ENCODE measurements around the gene MAMDC4.
A peak's percentile ranks its signal among the peaks of the same experiment; 100 is the strongest.

MAMDC4 gene

GRCh38 chr9:136846376-136847087 lies 5.6 kb upstream of the MAMDC4 start:
- Histone ChIP-seq H3K36me3 (ENCODE audit: control insufficient read depth, insufficient read depth, low read length) (no peaks in the 10 kb centered on the region; the same call in 1 of the 2 replicates), H3K27ac (ENCODE audit: low read length) (no peak overlapping the region), H3K4me1 (ENCODE audit: control insufficient read depth, insufficient read depth, low read length) (peaks cover 14% of the 10 kb centered on the region), H3K9me3 (ENCODE audit: control insufficient read depth, insufficient read depth, low read length) (no peaks in the 10 kb centered on the region), H3K4me3 (ENCODE audit: low read length) (peak overlapping the region; percentile 49; the same call in 1 of the 2 replicates), H3K27me3 (ENCODE audit: control insufficient read depth, insufficient read depth, low read length) (no peaks in the 10 kb centered on the region; the same call in 1 of the 2 replicates)
- WGBS (ENCODE audit: insufficient coverage, insufficient read length) = no CpG with 5 or more reads among the region's 98 CpGs
- DNase-seq (ENCODE audit: low read depth, low spot score) = no peak

DNA sequence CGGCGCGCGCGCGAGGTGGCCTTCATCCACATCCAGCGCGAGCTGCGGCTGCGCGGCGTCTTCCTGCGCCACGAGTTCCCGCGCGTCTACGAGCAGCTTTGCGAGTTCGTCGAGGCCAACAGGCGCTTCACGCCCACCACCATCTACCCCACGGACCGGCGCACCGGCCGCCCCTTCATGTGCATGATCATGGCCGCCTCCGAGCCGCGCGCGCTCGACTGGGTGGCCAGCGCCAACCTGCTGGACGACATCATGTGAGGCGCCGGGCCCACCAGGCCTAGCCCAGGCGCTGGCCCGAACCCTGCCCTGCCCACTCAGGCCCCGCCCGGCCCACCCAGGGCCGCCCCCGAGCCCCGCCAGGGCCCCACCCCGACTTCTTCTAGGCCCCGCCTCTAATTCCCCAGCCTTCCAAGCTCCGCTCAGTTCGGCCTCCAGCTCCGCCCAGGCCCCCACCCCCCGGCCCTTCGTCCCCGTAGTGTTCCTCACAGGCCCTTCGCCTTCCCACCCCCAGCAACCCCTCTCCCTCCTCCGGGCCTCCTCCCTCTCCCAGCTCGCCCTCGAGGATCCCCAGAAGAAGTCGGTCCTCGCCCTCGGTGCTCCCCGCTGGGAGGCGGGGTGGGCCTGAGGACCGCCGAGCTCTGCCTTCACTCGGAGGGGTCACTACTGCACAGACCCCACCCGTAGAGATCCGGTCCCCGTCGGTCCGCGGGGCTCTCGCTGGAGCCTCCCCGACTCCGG lies 4.9 kb upstream of the MAMDC4 start:
- no CpG with 5 or more reads among the region's 75 CpGs for WGBS (ENCODE audit: insufficient coverage, insufficient read length)
- Histone ChIP-seq H3K27ac (ENCODE audit: low read length) (no peak overlapping the region), H3K36me3 (ENCODE audit: control insufficient read depth, insufficient read depth, low read length) (no peaks in the 10 kb centered on the region; the same call in 1 of the 2 replicates), H3K9me3 (ENCODE audit: control insufficient read depth, insufficient read depth, low read length) (no peaks in the 10 kb centered on the region), H3K4me1 (ENCODE audit: control insufficient read depth, insufficient read depth, low read length) (peaks cover 10% of the 10 kb centered on the region), H3K4me3 (ENCODE audit: low read length) (peak overlapping the region; percentile 85; the same call in 1 of the 2 replicates), H3K27me3 (ENCODE audit: control insufficient read depth, insufficient read depth, low read length) (no peaks in the 10 kb centered on the region; the same call in 1 of the 2 replicates)
- no peak for DNase-seq (ENCODE audit: low read depth, low spot score)

- H3K9me3 ChIP-seq (ENCODE audit: control insufficient read depth, insufficient read depth, low read length) = no peaks in the 10 kb centered on the region
Observed at GRCh38 chr9:136847826-136848392, 4.2 kb upstream of the MAMDC4 start.

GRCh38 chr9:136848393-136849037 lies 3.6 kb upstream of the MAMDC4 start:
- Histone ChIP-seq H3K4me3 (ENCODE audit: low read length) (peak overlapping the region; percentile 85), H3K9me3 (ENCODE audit: control insufficient read depth, insufficient read depth, low read length) (no peaks in the 10 kb centered on the region), H3K27ac (ENCODE audit: low read length) (no peak overlapping the region), H3K36me3 (ENCODE audit: control insufficient read depth, insufficient read depth, low read length) (no peaks in the 10 kb centered on the region; the same call in 1 of the 2 replicates), H3K27me3 (ENCODE audit: control insufficient read depth, insufficient read depth, low read length) (no peaks in the 10 kb centered on the region; the same call in 1 of the 2 replicates), H3K4me1 (ENCODE audit: control insufficient read depth, insufficient read depth, low read length) (peaks cover 7% of the 10 kb centered on the region)
- DNase-seq (ENCODE audit: low read depth, low spot score) = no peak
- no CpG with 5 or more reads among the region's 53 CpGs for WGBS (ENCODE audit: insufficient coverage, insufficient read length)

More at GRCh38 chr9:136847826-136848392, 4.2 kb upstream of the MAMDC4 start:
- no CpG with 5 or more reads among the region's 48 CpGs for WGBS (ENCODE audit: insufficient coverage, insufficient read length)
- H3K27ac ChIP-seq (ENCODE audit: low read length) = no peak overlapping the region
- no peaks in the 10 kb centered on the region; the same call in 1 of the 2 replicates for H3K36me3 ChIP-seq (ENCODE audit: control insufficient read depth, insufficient read depth, low read length)
- peaks cover 8% of the 10 kb centered on the region for H3K4me1 ChIP-seq (ENCODE audit: control insufficient read depth, insufficient read depth, low read length)
- no peaks in the 10 kb centered on the region; the same call in 1 of the 2 replicates for H3K27me3 ChIP-seq (ENCODE audit: control insufficient read depth, insufficient read depth, low read length)
- no peak for DNase-seq (ENCODE audit: low read depth, low spot score)
- peak overlapping the region; percentile 85; the same call in 1 of the 2 replicates for H3K4me3 ChIP-seq (ENCODE audit: low read length)

DNA sequence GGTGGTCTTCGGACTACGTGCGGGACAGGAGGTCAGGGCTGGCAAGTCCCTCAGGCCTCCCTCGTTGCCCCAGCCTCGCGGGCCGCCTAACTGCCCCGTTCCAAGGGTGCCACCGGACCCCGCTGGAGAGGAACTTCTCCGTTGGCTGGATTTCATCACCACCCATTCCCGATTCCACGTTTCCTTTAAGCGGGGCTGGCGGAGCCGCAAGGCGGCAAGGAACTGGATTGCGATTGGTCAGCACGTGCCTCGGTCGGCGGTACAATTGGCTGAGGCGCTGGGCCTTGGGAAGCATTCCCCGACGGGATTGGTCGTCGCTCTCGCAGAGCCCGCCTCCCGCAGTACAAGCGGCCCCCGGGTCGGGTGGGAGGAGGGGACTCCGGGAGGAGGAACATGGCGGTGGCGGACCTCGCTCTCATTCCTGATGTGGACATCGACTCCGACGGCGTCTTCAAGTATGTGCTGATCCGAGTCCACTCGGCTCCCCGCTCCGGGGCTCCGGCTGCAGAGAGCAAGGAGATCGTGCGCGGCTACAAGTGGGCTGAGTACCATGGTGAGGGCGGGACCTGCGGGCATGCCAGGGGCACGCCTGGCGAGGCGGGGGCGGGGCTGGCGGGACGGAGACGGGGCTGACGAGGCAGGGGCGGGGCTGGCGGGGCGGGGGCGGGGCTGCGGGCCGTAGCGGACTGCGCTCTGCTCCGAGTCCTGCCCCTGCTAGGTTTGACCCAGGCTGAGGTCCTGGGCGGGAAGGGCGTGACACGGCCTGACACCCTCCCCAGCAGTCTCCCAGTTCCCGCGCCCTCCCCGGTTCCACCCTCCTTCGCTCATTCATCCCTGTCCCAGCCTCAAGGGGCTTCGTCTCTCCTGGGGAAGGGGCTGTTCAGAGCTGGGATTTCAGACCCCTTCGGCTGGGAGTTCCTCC lies 2.8 kb upstream of the MAMDC4 start, which contains the start of gene PHPT1:
PHPT1 (plus strand) TSS at position 372 of the 922 bp plus-strand sequence; CDS start at position 394, 22 bp downstream.
- peaks cover 7% of the 10 kb centered on the region for H3K4me1 ChIP-seq (ENCODE audit: control insufficient read depth, insufficient read depth, low read length)
- no peak within 1 kb of the TSS for H3K27ac ChIP-seq (ENCODE audit: low read length)
- H3K36me3 ChIP-seq (ENCODE audit: control insufficient read depth, insufficient read depth, low read length) = no peaks in the 10 kb centered on the region; the same call in 1 of the 2 replicates
- no CpG with 5 or more reads among the region's 77 CpGs for WGBS (ENCODE audit: insufficient coverage, insufficient read length)
- peak; percentile 89 for DNase-seq (ENCODE audit: low read depth, low spot score)
- H3K9me3 ChIP-seq (ENCODE audit: control insufficient read depth, insufficient read depth, low read length) = no peaks in the 10 kb centered on the region
- peak within 1 kb of the TSS; percentile 85 for H3K4me3 ChIP-seq (ENCODE audit: low read length)
- no peaks in the 10 kb centered on the region; the same call in 1 of the 2 replicates for H3K27me3 ChIP-seq (ENCODE audit: control insufficient read depth, insufficient read depth, low read length)

GRCh38 chr9:136849960-136850865 lies 1.9 kb upstream of the MAMDC4 start:
- no peak for DNase-seq (ENCODE audit: low read depth, low spot score)

GRCh38 chr9:136850866-136851775 lies 1.0 kb upstream of the MAMDC4 start:
- no peak overlapping the region for H3K27ac ChIP-seq (ENCODE audit: low read length)
- H3K4me3 ChIP-seq (ENCODE audit: low read length) = no peak overlapping the region
- WGBS (ENCODE audit: insufficient coverage, insufficient read length) = no CpG with 5 or more reads among the region's 23 CpGs
- no peak for DNase-seq (ENCODE audit: low read depth, low spot score)
- no peaks in the 10 kb centered on the region; the same call in 1 of the 2 replicates for H3K36me3 ChIP-seq (ENCODE audit: control insufficient read depth, insufficient read depth, low read length)
- no peaks in the 10 kb centered on the region; the same call in 1 of the 2 replicates for H3K27me3 ChIP-seq (ENCODE audit: control insufficient read depth, insufficient read depth, low read length)
- H3K4me1 ChIP-seq (ENCODE audit: control insufficient read depth, insufficient read depth, low read length) = peaks cover 7% of the 10 kb centered on the region
- no peaks in the 10 kb centered on the region for H3K9me3 ChIP-seq (ENCODE audit: control insufficient read depth, insufficient read depth, low read length)

More at GRCh38 chr9:136849960-136850865, 1.9 kb upstream of the MAMDC4 start:
- H3K27me3 ChIP-seq (ENCODE audit: control insufficient read depth, insufficient read depth, low read length) = no peaks in the 10 kb centered on the region; the same call in 1 of the 2 replicates
- no peaks in the 10 kb centered on the region; the same call in 1 of the 2 replicates for H3K36me3 ChIP-seq (ENCODE audit: control insufficient read depth, insufficient read depth, low read length)
- no CpG with 5 or more reads among the region's 43 CpGs for WGBS (ENCODE audit: insufficient coverage, insufficient read length)
- no peaks in the 10 kb centered on the region for H3K9me3 ChIP-seq (ENCODE audit: control insufficient read depth, insufficient read depth, low read length)
- H3K4me3 ChIP-seq (ENCODE audit: low read length) = peak overlapping the region; percentile 85; the same call in 1 of the 2 replicates
- H3K27ac ChIP-seq (ENCODE audit: low read length) = no peak overlapping the region
- H3K4me1 ChIP-seq (ENCODE audit: control insufficient read depth, insufficient read depth, low read length) = peaks cover 7% of the 10 kb centered on the region
